HCEC 1CT (cell line): ENCODE measurements around the gene LRP2BP.

Source experiments
- DNase-seq: peaks from one replicate; pipeline ENCODE4 v3.0.0-alpha.2; 2017

The LRP2BP gene

DNA sequence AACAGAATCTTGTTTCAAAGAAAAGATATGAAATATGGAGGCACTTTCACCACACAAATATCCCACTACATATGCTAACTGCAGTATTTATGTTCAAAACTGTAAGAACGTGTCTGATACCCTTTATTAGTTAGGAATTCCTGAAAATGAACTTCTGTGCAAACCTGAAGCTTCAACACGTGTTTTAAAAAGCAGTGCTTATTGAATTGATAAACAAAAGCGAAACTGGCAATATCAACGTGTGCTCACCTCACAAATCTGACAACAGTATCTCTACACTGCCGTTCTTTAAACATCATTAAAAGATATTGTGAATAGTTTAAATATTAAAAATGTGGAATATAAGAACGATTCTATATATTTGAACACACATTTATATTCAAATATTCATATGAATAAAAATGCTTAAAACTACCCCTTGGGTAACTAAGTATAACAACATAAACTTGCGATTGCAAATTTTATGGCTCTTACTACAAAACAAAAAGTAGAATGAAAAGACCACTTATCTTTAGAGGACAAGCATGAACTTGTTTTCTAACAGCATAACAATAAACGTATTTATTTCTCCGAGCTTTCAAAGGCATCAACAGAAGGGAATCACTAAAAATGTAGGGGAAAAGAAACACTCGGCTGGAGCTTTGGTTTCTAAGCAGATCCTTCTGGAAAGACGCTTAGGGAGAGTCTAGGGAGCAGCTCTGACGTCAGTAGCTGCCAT, at the start of gene LRP2BP:
Gene LRP2BP, minus strand, starts transcription at position 687 of the 718 bp plus-strand sequence. CDS start 17,738 bp downstream, outside the sequence.
- DNase-seq: no peak

DNA sequence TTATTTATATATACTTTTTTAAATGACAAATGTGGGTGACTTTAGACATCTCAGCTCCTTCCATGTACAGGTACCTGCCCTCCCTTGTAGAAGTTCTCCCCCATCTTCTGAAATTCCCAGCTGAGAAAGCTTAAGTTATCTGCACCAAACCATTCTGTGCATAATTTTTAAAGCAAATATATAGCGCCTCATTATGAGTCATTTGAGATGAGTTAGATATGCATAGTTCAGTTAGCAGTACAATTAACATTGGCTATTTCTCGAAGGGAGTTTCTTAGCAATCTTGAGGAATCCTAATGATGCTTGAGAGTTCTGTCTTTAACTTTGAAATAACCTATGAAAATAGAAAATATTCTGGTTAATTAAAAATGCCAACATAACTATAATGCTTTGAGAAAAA, 49.5 kb upstream of the LRP2BP start:
- no peak for DNase-seq

DNA sequence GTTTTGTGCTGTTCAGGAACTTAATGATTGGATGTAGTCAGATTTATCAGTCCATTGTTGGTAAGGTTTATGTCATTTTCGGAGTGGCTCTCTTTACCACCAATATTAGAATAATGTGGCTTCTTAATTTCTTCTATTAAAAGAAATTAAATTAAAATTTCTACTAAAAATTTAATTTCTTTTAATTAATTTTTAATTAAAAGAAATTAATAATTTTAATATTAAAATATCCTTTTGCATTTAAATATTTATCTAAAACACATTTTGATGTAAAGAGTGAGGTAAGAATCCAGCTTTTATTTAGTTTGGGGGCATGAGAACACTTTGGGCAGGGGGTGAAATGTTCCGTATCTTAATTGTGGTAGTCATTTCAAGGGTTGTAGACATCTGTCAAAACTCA, 45.8 kb upstream of the LRP2BP start:
- no peak for DNase-seq

DNA sequence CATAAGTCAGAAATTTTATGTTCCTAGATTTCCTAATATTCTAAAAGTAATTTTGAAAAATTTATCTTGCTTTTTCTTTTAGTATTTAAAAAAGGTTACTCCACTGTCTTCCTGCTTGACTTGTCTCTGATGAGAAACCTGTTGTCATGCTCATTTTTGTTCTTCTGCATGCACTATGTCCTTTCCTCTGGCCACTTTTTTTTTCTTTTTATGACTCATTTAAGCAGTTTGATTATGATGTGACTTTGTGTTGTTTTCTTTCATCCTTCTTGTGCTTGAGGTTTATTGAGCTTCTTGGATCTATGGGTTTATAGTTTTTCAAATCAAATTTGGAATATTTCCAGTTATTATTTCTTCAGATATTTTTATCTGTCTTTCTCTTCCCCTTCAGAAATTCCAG, 42.1 kb upstream of the LRP2BP start:
- no peak for DNase-seq

DNA sequence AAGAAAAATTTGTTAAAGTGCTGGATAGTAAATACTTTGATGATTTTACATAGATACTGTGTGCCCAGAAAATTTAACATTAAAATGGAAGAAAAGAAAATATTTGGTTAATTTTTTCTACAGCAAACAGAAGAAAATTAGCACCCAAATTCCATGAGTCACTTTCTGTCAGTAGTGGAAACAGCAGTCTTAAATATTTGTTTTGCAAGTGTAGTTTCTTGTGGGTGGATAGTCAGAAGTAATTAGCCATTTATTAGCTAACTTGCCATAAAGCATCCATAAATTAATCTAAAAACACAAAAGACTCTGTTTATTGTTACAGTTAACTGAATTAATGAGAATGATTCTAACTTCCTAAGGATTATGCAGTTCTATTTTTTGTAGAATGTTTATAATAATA, 39.7 kb upstream of the LRP2BP start:
- no peak for DNase-seq

DNA sequence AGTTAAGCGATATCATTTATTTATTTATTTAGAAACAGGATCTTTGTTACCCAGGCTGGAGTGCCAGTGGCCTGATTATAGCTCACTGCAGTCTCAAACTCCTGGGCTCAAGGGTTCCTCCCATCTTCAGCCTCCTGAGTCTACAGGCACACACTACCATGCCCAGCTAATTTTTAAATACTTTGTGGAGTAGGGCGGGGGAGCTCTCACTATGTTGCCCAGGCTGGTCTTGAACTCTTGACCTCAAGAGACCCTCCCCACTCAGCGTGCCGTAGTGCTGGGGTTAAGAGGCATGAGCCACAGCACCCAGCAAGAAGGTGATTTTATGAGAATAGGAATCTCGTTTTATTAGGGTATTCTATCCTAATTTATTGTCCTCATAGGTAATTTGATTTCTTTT, 33.9 kb upstream of the LRP2BP start:
- no peak for DNase-seq

DNA sequence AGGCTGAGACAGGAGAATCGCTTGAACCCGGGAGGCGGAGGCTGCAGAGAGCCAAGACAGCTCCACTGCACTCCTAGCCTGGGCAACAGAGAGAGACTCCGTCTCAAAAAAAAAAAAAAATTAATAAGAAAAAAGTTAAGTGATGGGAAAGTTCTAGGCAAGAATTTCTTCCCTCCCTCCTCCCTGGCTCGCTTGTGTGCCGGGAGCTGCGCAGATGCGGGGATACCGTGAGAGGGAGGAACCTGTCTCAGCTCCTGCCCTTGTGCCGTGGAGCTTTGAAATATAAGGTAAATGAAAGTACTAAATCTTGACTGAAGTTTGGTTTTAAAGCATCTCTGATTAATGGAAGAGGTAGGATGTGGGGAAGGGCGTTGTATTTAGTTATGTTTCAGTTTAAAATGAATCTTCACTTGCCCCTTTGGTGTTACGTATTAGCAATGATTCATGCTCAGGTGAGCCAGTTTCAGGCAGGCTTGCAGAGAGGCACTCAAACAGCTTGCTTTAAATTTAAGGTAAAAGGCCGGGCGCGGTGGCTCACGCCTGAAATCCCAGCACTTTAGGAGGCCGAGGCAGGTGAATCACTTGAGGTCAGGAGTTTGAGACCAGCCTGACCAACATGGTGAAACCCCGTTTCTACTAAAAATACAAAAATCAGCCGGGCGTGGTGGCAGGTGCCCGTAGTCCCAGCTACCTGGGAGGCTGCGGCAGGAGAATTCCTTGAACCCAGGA, 31.4 kb upstream of the LRP2BP start:
- DNase-seq: no peak

DNA sequence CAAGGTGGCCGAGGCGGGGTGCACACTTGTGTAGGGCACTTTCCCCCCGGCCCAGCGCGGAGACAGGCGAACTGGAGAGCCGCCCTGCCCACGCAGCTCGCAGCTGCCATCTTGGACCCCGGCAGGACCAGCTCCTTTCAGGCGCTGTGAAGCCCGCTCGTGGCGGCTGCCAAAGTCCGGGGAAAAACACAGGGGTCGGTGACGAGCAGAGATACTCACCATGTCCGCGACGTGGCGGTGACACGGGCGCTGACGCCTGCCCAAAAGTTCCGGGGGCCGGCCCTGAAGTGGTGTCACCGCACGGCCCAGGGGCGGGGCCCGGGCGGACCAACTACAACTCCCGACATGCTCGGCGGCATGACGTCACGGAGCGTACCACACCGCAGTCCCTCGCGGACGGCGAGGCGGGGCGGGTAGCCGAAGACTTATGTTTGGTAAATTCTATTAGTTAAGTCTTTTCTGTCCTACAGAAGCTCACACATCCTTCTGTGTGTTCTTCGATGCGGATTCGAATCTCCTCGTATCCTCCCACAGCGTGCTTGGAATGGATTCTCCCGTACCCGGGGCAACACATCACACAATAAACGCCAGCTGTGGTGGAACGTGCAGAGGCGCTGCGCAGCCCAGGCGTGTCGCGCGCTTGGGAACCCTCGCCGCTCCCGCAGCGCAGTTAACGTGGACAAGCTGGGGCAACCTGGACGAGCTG, 30.1 kb upstream of the LRP2BP start, which contains the start of gene UFSP2:
Gene UFSP2, minus strand, starts transcription at position 318 of the 706 bp plus-strand sequence. Its CDS starts 96 bp downstream, at position 222.
- peak; percentile 67 for DNase-seq

DNA sequence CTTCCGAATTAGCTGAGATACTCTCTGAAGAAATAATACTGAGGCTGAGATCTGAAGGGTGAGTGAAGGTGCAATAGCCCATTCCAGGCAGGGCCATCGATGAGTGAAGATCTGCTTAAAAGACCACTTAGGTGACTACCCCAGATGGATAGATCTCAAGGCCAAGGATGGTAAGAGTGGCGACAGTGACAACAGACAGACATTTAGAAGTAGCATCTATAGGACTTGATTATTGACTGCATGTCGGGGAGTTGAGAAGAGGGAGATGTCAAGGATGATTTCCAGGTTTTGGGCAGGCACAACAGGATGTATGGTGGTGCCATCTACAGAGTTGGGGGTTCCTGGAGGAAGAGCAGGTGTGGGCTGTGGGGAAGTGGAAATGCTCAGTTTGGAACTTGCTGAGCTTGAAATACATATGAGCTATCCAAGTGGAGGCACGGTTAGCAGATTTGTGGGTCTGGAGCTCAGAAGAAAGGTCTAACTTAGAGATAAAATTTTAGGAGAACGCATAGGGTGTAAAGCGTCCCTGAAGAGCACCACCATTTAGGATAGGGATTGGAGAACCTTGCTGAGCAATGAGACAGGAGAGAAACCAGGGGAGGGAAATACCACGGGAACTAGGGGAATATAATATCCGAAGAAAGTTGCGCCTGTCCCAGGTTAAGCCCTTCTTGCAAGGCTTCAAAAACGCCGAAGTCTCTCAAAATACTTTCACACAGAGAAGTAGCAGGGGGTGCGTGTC, 29.4 kb upstream of the LRP2BP start:
- no peak for DNase-seq

DNA sequence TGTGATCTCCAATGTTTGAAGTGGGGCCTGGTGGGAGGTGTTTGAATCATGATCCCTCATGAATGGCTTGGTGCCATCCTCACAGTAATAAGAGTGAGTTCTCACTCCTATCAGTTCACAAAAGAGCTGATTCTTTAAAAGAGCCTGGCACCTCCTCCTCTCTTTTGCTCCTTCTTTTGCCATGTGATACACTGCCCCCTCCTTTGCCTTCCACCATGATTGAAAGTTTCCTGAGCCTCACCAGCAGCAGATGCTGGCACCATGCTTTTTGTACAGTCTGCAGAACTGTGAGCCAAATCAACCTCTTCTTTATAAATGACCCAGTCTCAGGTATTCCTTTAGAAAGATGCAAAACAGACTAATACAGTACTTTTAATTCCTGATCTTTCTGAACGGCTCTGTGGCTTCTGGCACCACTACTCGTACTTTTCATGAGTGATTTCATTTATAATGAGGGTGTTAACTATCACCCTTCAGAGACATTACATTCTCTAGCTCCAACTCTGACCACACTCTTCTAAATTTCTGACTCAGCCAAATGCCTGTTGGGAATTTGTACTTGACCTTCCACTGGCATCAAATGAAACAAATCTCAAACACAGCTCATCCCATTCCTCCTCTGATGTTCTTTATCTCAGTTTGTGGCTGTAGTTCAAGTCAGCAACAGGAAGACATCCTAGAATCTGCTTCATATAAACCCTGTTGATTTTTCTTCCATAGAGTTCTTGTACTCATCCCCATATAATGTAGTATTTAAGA, 25.8 kb upstream of the LRP2BP start:
- DNase-seq: peak; percentile 8

DNA sequence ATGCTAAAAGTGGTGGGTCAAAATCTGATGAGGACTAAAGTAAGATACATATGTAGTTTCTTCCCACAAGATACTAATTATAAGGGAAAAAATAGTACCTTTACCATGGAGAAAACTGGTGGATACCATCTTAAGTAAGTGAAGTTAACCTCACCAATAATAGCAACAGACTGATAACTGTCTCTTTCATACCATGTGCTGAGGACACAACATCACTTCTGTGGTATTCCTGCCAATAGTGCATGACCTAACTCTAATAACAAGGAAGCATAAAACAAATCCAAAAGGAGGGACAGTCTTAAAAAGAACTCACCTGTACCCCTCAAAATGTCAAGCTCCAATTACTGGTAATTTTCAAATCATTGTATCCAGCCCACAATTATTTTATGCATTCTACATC, 21.2 kb upstream of the LRP2BP start:
- no peak for DNase-seq

DNA sequence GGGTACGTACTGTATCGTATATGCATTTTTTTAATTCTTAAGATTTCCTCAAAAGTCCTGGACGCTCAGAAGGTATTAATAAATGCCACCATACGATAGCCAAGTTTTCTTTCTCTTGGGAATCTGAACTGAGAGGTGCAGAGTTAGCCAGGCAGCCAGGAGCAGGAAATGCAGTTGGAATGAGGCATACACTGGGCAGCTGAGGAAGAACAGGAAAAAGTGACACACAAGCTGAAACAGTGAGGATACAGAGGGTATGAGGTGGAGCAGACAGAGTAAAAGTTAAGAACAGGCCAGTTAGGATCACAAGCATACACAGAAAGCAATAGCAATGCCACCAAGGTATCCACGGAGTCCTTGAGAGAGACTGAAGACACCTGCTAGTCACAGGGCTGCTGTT, 16.7 kb upstream of the LRP2BP start:
- DNase-seq: no peak

DNA sequence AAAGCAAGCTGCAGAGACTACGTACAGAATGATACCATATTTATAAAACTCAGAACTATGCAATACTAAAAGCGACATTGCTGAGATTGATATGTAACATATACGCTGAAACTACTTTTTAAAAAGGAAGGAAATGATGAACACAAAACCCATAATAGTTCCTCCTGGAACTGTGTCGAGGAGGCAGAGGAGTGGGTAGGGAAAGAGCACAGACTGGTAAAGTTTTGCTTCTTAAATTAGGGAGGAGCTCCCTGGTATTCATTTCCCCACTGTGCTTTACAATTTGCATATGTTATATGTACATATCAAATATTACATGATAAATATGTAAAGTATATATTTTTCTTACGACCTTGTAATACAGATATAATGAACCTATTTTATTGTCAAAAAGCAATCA, 16.1 kb upstream of the LRP2BP start:
- DNase-seq: no peak

DNA sequence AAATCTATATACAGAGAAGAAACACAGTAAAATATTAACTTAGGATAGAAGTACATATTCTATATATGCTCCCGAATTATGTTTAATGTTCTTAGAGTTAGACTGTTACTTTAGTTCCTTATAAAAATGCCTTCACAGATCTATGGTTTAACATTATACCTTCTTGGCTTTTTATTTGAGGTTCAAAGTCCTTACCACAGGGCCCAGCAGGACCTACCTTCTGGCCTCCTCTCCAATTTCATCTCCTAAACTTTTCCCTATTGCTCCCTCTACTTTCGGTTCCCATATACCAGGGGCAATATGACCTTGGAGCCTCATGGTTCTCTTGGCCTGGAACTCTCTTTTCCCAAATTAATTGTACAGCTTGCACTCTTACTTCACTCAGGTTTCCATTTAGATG, 12.7 kb upstream of the LRP2BP start:
- no peak for DNase-seq

DNA sequence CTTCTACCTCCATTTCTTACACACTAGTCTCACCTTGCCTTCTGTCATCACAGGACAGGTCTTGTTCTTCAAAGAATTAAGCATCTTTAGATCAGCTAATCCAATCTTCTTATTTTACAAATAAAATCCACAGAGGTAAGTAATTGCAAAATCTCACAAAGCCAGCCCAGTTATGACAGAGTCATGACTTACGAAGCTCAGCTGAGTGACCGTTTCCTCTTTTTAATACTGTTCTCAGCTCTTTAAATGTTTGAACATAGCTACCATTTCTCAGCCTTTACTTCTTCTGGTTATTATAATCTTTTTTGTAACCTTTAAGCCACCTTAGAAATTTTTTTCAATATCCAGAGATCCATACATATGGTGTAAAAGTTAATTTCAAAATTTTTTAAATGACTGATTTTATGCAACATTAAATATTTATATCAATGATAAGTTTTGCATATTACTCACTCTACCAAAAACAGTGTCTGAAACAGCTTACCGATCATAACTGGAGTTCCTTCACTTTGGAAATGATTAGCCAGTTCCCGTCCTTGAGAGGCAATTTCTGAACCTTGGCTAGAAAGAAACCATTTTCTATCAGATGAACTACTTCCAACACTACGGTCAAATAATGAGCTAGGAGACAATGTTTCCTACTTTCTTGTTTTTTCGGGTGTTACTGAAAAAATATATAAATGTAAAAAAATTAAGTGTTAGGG, 9.7 kb upstream of the LRP2BP start:
- DNase-seq: no peak

DNA sequence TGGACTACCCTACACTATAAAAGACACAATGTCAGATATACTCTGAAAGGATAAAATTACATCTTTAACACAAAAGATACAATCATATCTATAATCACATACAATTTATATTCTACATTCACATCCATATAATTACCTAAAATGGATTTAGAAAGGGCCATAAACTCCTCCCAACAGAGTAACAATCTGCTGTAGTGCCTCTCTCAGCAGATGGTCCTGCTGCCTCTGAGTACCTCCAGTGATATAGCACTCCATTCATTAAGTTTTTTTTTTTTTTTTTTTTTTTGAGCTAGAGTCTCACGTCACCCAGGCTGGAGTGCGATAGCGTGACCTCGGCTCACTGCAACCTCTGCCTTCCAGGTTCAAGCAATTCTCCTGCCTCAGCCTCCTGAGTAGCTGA, 8.3 kb upstream of the LRP2BP start:
- DNase-seq: no peak

DNA sequence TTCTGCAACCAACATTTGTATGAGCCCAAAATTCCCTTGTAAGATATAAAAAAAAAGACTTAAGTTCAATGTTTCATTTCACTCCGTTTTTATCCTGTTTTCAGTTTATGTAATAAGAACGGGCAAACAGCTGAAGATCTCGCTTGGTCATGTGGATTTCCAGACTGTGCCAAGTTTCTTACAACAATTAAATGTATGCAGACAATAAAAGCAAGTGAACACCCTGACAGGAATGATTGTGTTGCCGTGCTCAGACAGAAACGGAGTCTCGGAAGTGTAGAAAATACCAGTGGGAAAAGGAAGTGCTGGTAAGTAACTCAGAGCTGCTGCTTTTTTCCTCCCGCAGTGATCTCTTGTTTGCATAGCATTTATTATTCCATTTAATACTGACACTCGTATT, 3.7 kb upstream of the LRP2BP start:
- no peak for DNase-seq

DNA sequence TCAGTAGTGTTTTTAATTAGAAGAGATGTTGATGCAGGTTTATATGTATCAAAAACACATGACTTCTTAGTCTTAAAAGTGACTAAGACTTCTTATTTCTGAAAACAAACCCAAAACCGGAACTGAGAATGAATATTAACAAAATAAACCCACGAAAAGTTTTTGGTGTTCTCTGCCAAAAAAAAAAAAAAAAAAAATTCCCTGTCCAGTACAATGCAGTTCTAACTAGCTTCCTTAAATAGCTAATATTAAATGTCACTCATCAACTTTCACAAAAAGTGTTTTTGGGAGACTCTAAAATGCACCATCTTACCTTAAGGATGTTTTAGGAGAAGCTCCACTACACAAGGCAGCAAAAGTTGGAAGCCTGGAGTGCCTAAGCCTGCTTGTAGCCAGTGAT, 2.9 kb upstream of the LRP2BP start:
- no peak for DNase-seq

DNA sequence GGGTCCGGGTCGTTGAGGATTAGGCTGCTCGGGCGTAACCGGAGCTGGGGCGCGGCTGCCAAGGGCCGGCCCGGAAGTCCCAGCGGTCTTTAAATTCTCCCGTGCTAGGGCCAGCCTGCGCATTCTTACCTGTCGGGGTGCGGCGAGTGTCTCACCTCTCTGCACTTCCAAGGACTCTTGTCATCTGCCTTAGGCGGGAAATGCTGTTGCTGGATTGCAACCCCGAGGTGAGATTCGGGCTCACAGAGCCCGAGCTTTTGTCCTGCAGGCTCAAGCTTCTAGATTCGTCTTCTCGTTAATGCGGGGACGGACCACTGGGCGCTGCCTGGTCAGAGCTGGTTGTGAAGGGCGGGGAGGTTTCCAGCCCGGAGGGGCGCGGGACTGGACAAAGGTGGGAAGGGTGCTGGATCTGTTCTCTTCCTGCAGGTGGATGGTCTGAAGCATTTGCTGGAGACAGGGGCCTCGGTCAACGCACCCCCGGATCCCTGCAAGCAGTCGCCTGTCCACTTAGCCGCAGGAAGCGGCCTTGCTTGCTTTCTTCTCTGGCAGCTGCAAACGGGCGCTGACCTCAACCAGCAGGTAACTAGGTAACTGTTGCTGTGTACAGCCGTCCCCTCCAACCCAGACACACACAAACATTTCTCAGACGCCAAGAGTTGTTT, 1.1 kb upstream of the LRP2BP start, which contains the start of gene ANKRD37:
Gene ANKRD37, plus strand, starts transcription at position 118 of the 662 bp plus-strand sequence. Its CDS starts 83 bp downstream, at position 201.
- DNase-seq: peak; percentile 13

DNA sequence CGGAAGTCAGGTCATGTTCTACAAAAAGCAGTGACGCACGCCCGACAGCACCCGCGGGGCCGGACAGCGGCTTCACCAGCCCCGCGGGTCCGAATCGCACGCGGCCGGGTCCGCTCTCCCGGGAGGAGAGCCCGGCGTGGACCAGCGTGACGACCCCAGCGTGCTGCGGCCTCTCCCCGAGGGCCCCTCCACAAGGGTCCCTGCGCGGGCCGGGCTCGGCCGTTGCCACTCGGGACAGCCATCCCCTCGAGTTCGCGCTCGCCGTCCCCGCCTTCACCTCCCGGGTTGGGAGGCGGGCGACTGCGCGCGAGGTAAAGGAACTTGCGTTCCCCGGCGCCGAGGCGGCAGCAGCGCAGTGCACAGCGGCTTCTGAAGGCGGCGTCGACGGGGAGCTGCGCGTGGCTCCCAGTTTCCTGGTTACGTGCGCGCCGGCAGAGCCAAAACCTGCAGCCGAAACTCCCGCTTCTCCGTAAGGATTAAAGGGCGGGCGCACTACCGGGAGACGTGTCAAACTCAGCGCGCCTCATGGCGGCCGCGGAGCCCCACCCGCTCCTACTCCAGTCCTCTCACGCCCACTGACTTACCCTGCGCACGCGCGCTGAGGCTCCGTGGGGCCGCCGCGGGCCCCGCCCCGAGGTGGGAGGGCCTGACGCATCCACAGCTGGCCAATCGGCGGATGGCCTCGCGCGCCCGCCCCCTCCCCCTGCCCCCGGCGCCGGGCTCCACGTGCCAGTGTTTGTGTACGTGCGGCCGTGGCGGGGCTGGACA, 416 bp upstream of the LRP2BP start:
- DNase-seq: peak; percentile 90
